Inferior parietal cortex (tissue), 1 donor: ENCODE measurements around the gene GOLGA2.
"Not testable (repeated sequence)": the region's sequence is repeated elsewhere in the genome, so short reads cannot be mapped to it uniquely, and the experiment has no call there.

Experiments
- DNase-seq: peaks from one replicate; pipeline ENCODE4 v3.0.0-alpha.2; 2016; ENCODE audit errors: extremely low spot score

GOLGA2 gene

DNA sequence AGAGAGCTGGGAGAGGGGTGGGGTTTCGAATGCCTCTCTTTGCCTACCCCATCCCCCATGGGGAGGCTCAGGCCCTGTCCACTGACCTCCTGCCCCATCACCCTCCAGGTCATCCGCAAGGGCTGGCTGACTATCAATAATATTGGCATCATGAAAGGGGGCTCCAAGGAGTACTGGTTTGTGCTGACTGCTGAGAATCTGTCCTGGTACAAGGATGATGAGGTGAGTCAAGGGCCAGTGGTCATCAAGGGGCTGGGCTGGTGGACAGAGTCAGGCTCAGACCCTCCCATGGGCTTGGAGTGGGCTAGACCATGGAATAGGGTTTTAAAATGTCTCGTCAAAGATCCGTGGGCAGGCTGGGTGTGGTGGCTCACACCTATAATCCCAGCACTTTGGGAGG is 33.7 kb downstream of the GOLGA2 start:
- no peak for DNase-seq

DNA sequence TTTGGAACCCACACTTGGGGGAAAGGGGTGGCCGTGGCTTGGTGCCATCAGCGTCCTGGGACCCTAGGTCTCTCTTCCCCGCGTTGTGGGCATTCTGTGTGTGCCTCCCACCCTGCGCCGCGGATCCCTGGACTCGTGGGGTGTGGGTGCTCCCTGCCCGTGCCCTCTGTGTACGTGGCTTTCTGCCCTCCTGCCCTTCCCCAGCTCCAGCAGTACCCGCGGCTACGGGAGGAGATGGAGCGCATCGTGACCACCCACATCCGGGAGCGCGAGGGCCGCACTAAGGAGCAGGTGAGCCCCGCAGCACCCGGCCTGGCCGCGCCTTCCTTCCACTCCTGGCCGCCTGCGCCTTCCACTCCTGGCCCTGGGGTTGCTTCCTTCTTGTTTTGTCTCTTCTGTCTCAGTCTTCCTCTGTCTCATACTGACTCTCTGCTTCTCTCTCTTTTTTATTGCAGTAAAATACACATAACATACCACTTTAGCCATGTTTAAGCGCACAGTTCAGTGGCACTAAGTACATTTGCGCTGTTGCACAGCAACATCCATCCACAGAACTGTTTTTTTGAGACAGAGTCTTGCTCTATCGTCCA is 41.9 kb downstream of the GOLGA2 start:
- no peak for DNase-seq

DNA sequence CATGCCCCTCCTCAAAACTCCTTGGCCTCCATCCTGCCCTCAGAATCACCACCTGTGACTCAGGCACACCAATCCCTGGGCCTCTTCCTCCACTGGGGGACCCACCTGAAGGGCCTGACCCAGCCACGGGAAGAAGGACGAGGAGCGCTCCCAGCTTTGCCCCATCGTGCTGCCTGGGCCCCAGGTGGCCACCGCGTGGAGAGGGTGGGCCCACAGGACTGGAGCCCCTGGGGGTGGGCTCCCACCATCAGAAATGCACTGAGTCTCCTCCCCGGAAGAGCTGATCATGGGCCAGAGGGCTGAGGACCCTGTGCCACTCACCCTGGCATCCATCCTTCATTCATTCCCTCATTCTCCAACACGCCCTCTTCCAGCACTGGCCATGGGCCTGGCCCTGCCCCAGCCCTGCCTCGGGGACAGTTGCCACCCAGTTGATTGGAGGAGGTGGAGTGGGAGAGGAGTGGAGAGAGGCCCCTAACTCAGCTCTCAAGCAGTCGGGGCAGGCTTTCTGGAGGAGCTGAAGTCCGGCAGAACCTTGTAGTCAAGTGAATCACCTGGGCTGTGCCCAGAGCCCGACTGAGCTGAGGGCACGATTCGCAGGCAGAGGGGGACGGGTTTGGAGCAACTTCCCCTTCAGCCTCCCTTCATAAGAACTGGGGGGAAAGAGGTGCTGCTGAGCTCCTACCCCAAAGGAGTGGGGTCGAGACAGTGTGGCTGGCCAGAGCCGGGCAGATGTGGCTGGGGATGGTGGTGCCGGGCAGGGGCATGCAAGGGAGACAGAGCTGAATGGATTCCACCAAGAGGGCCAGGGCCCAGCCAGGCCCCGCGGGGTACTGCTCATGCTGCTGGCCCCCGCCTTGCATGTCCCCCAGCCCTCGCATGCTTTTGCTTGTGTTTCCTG is 43.0 kb downstream of the GOLGA2 start:
- no peak for DNase-seq

DNA sequence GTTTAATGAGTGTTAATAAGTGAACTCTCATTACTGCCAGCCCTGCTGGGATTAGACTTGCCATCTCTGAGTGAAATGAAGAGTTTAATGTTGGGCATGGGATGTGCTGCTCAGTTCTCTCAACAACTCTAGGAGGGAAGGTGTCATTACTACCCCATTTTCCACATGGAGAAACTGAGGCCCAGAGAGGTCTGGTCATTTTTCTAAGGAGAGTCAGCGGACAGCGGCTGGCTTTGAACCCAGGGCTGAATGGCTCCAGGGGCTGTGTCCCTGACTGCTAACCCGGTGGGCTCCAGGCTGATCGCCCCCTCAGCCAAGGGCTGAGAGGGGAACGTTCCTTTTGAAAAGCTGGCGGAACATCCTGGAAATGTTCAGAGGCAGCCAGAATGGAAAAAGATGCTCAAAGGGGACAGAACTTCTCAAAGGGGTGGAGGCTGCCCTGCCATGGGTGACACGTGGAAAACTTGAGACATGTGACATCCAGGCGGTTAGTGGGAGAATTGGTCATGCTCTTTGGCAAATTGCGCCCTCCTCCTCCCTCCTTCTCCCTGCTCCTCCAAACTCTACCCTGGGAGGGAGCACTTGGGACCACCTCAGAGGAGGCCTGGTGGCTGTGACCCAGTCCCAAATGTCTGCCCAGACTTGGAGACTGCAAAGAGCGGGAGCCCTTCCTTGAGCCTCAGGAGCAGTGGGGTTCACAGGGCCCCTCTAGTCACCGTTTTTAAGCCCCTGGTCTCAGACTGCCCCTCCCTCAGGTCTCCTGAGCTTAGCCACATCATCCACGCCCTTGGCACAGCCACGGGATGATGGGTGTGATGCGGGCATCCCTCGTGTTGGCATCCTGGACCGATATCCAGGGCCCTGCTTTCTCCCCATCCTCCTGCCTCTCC is 43.9 kb downstream of the GOLGA2 start:
- DNase-seq = no peak

DNA sequence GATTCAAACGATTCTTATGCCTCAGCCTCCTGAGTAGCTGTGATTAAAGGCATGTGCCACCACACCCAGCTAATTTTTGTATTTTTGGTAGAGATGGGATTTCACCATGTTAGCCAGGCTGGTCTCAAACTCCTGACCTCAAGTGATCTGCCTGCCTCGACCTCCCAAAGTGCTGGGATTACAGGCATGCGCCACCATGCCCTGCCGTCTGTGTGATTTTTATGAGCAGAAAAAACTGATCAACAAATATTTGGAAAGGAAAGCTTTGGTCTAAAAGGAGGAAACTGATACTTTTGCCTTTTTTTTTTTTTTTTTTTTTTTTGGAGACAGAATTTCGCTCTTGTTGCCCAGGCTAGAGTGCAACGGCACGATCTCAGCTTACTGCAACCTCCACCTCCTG is 44.9 kb downstream of the GOLGA2 start:
- not testable (repeated sequence) for DNase-seq

DNA sequence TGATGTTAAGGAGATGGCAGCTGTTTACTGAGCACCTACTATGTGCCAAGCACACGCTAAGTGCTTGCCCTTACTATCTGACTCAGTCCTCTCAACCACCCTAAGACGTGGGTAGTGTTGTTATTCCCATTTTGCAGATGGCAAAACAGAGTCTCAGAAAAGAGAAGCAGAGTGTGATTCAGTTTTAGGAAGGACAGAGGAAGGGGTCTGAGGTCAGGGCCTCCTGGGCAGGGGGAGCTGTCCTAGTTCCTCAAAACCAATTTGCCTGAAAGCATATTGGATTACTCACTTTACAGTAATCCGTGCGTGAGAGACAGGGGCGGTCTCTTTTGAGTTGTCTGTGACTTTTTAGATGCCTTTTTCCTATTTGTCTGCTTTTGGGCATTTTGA is 49.4 kb downstream of the GOLGA2 start:
- DNase-seq = no peak

DNA sequence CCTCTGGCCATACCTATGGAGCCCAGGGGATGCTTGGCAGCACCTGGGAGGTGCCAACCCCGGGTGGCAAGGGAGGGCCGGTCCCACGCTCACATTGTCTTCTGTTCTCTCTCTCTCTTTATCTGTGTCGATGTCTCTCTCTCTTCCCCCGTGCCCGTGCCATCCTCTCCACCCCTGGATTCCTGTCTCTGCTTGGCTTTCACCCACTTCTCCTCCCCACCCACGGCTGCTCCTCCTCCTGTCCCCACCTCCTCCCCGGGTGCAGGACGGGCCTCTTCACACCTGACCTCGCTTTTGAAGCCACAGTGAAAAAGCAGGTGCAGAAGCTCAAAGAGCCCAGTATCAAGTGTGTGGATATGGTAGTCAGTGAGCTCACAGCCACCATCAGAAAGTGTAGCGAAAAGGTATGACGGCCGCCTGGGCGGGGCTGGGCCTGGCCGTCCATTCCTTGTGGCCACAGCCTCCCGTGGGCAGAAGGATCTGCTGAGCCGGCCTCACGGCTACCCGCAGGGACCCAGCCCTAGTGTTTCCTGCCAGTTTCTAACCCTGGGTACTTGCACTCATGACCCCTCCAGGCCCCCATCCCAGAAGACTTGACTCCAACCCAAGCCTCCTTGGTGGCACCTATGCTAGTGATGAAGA is 49.9 kb downstream of the GOLGA2 start:
- DNase-seq = no peak

DNA sequence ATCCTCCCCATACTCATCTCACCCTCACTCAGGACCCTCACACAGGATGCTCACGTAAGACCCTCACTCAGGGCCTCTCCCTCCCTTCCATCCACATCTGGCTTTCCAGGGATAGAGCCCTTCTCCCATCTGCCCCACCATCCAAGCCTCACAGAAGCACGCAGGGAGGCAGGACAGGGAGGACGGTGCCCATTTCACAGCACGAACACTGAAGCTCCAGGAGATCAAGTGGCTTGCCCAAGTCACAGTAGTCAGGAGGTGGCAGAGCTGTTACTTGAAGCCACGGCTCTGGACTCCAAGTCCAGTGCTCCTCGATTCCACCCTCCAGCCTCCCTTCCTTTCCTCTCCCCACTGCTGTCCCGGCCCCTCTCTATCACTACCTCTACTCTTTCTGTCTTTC is 50.9 kb downstream of the GOLGA2 start:
- DNase-seq = no peak

DNA sequence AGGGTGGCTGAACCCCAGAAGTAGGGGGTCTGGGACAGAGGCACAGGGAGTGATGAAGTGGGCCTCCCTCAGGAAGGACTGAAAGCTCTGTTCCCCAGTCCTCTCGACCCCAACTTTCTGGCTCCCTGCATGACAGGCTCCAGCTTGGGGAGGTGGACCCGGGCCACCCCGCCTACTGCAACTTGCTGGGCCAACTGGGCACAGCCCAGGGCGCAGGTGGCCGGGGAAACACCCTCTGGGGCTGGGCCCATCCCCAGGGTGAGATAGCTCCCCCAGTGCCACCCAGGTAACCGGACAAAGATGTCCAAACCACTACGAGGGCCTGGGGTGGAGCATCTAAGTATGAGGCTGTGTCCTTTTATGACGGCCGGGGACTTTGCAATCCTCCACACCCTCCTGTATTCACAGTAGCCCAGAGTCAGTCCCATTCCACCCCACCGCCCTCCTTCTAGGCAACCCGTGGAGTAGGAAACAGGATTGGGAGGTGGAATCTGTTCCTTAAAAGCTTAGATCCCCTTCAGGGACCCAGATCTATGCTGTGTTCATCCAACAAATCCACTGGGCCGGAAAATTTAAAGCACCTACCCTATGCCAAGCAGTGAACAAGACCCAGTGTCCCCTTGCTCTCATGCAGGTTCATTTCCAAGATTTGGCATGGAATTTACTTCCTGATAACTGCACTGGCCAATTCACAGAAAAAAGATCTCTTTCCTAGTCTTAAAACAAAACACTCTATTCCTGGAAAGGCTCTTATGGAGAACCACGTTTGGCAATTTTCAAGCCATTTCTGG is 52.7 kb downstream of the GOLGA2 start:
- no peak for DNase-seq

DNA sequence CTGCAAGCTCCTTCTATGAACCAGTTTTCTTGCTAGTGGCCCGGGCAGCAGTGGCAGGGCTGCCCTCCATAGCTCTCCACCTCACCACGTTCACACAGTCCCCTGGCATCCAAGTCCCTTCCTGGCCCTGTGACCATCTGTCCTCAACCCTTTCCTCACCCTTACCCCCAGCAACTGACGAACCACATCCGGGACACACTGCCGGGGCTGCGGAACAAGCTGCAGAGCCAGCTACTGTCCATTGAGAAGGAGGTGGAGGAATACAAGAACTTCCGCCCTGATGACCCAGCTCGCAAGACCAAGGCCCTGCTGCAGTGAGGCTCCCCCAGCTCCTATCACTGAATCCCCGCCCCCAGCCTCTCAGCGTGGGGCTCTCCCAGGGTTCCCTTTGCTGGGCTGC is 53.8 kb downstream of the GOLGA2 start:
- DNase-seq = no peak

DNA sequence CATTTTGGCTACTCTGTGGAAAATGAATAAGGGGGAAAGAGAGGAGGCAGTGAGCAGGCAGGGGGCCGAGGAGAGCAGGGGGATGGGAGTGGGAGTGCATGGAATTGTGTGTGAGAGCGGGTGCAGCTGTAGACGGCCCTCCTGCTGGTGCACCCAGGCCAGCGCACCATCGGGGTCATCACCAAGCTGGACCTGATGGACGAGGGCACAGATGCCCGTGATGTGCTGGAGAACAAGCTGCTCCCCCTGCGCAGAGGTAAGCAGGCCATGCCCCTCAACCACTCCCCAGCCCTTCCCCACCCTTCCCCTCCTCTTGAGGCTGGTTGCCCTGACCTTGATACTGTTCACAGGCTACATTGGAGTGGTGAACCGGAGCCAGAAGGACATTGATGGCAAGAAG is 56.0 kb downstream of the GOLGA2 start:
- DNase-seq = no peak

DNA sequence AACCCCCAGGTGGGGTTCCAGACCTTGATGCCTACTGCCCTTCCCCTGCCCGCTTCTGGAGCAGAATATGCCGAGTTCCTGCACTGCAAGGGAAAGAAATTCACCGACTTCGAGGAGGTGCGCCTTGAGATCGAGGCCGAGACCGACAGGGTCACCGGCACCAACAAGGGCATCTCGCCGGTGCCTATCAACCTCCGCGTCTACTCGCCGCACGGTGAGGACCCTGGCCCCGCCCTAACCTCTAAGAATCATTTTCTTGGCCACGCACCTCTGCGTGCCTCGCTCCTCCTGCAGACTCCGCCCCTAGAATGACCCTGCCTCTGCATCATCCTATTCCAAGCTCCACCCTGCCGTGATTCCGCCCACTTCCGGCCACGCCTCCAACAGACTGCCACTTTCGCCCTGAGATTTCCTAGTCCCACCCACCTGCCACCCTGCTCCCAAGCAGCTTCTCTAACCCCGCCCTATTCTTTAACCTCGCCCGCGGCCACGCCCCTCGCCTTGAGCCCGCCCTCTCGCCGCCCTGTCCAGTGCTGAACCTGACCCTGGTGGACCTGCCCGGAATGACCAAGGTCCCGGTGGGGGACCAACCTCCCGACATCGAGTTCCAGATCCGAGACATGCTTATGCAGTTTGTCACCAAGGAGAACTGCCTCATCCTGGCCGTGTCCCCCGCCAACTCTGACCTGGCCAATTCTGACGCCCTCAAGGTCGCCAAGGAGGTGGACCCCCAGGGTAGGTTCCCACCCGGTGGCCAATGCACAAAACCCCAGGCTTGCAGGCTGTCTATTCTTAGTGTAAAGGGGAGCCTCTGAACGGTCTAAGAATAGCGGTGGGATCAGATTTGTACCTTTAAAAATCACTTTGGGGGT is 57.1 kb downstream of the GOLGA2 start:
- peak; percentile 87 for DNase-seq

DNA sequence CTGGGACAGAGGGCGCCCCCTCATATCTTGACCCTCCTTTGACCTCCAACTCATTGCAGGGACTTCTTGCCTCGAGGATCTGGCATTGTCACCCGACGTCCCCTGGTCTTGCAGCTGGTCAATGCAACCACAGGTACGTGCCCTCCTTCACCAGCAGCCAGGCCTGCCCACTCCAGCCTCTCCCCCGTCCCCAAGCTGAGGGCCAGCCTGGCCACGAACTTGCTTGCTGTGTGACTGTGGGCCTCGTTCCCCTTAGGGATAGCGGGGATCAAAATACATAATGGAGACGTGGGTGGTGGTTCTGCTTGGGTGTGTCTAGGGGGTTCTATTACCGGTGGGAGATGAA is 57.7 kb downstream of the GOLGA2 start:
- no peak for DNase-seq

DNA sequence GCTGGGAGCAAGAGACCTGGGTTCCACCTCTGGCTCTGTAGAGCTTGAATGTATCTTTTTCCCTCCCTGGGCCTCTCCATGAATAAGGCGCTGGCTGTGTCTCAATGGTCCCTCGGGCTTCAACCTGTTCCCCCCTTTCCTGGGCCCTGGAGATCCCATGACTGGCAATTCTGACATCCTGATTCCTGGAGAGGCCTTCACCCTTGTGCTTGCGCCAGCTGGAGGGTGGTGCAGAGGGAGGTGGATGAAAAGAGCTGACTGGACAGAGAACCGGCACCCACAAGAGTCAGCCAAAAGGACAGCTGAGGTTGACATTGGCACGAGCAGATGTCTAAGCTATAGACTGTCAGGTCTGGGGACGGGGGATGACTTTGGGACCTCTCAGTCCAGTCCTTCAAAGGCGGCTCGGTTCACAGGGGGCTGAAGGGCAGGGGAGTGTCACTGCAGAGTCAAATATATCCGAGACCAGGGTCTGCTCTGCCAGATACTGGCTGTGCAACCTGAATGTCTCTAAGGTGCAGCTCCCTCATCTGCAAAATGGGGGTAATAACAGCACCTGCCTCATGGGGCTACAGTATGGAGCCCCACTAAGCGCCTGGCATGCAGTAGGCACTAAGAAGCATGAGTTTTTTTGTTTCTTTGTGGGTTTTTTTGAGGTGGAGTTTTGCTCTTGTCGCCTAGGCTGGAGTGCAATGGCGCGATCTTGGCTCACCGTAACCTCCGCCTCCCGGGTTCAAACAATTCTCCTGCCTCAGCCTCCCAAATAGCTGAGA is 58.8 kb downstream of the GOLGA2 start:
- DNase-seq = no peak

DNA sequence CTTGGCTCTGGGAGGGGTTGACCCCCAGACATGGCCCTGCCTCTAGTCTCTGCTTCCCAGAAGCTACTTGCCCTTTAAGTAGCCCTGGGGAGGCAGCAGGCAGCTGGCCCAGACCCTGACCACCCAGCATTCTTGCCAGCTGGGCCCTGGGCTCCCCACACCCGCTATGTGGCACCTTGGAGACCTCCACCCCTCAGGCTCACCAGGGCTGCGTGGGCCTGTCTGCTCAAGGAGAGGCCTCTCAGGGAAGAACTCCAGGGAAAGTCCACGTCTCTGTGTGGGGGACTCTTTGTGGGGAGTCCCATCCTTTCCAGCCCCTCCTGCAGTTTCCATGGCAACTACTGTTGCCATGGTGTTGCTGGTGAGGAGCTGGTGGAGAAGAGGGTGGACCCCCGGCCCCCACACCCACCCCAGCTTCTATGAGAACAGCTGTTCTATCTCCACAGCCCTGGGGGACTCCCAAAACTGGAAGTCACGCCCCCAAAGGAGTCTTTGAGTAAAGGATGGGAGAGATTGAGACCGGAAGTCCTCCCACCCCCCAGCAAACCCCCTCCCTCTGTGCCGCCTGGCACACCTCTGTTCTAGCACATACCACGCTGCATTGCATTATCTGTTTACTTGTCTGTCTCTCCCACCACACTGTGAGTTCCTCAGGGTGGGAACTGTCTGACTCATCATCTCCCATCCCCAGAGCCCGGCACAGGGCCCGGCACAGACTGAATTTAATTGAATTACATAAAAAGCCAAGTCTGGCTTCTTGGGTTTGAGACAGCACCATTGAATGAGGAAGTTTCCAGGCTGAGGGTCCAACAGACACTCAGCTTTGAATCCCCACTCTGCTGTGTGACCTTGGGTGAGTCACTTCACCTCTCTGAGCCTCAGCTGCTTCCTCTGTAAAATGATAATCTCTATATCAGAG is 60.1 kb downstream of the GOLGA2 start:
- no peak for DNase-seq

DNA sequence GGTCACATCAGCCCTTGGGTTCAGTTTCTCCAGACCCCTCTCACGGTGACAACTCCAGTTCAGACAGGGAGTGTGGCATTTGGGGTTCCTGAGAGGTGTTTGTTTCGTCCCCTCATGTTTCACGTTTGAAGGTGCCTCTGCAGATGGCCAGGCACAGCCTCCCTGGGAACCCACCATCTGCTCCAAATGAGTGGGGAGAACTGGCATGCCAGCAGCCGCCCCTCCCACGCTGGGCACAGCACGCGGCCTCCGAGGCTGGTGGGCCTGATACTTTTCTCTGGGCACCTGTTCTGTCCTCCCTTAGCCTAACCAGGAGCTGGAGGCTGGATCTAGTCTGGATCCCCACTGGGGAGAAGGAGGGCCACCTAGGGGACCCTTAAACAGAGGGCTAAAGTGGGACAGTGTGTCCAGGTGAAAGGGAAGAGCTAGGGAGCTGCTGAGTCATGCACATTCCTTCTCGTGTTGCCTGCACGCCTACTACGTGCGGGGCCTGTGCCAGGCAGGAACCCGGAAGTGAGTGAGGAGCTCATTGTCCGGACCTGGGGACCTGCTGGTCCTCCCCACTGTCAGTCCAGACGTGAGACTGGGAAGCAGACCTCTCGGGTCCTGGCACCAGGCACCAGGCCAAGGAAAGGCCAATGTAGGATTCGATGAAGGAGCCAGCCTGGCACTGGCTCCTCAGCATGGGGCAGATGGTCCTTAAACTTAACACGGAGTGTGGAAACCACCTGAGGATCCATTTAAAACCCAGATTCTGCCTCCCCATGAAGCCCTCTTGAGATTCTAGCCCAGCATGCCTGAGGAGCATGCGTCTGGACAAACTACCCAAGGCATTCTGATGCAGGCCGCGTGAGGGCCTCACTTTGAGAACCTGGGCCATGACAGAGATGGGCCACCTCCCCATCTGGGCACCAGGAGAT is 61.0 kb downstream of the GOLGA2 start:
- DNase-seq = no peak

DNA sequence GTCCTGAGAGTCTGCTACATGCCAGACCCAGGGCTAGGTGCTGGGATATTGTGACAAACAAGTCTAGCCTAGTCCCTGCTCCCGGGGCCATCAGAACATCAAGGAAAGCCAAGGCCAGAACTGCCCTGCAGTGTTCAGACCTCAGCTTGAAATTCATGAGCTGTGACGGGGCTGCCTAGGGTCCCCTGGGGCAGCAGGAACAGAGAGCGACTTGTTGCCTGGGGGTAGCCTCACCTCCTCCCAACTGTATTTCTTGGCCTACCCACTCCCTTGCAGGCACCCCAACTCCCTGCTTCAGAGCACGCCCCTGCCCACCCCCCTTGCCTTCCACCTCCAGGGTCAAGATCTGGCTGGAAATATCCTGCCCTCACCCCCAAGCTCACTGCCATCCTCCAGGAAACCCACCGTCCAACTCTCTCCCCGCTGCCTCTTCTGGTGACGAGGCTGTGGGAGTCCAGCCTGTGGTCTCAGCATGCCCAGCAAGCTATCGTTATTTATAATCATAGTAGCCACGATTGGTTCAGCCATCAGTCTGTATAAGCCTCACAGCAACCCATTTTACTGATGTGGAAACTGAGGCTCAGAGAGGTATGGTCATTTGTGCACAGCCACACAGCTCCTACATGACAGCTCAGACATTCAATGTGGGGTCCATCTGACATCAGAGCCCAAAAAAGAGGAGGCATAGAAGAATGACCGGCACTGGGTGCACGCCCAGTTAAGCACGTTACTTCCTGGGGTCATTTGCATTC is 61.9 kb downstream of the GOLGA2 start:
- DNase-seq = no peak
